GM18951 (cell line): ENCODE results near the gene POLR3GL.
"Not testable (repeated sequence)": the region's sequence is repeated elsewhere in the genome, so short reads cannot be mapped to it uniquely, and the experiment has no call there.

Experiments used
- POLR2A ChIP-seq: IDR thresholded peaks from 4 replicates; pipeline ENCODE4 v1.6.1; 2011; ENCODE audit warnings: mild to moderate bottlenecking; ENCODE audit not compliant: insufficient read length, insufficient read depth; ENCODE audit errors: extremely low read depth
- in situ Hi-C: fragments of 300-500 bp; cut with MboI; formaldehyde crosslinking; loops from one replicate; pipeline ENCODE4 v1.12.0; 2022; ENCODE audit warnings: low sequenced_read_pairs, mixed read lengths, inconsistent platforms; ENCODE audit not compliant: unreplicated experiment

The POLR3GL gene, protein sequence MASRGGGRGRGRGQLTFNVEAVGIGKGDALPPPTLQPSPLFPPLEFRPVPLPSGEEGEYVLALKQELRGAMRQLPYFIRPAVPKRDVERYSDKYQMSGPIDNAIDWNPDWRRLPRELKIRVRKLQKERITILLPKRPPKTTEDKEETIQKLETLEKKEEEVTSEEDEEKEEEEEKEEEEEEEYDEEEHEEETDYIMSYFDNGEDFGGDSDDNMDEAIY

DNA sequence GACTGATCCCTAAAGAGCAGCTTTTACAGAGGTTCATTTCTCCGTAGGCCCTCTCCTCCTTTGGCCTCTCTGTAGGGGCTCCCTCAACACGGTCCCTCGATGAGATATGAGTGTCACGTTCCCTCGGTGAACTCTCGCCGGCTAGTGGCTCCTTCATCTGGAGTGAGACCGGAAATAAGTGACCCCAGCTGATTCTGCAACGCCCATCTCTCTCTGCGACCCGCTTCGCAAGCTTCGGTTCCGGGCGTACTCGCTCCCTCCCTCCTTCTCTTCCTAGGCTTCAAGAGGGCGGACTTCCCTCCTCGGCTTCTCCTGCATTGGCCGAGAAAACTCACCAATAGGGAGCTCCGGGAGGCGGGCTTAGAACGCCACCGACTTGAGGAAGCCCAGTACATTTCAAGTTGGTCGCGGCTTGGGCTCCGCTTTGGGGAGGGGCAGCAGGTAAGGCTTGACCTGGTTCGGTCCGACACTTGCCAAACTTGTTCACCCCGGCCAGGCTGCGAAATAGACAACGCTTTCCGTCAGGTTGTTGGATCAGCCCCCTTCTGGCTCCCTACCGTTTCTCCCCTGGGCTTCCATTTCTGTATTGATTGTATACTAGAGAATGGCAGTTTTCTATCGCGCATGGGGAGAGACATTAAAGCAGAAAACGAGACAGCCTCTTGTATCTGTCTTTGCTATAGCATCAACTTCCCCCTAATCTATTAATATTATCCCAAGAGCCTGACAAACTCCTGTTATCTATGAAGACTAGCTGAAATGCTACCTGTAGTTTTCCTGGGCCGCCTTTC is at the start of gene POLR3GL, which contains the start of gene ANKRD34A:
Gene POLR3GL (plus strand): TSS at position 363 of the 791 bp plus-strand sequence. CDS start 10,176 bp downstream, outside the sequence.
Gene ANKRD34A (minus strand): TSS at position 248 of the 791 bp plus-strand sequence. CDS start 2,816 bp downstream, outside the sequence.
- TF ChIP-seq POLR2A: peak; percentile 96
- in situ Hi-C loops: no loop called here

- in situ Hi-C loops: no loop called here
Observed at GRCh38 chr1:145916745-145917144, 47.7 kb upstream of the POLR3GL start.

GRCh38 chr1:145917595-145917994 is 46.9 kb upstream of the POLR3GL start:
- no peak for TF ChIP-seq POLR2A
- in situ Hi-C loops: no loop called here

More at GRCh38 chr1:145916745-145917144, 47.7 kb upstream of the POLR3GL start:
- TF ChIP-seq POLR2A: no peak

DNA sequence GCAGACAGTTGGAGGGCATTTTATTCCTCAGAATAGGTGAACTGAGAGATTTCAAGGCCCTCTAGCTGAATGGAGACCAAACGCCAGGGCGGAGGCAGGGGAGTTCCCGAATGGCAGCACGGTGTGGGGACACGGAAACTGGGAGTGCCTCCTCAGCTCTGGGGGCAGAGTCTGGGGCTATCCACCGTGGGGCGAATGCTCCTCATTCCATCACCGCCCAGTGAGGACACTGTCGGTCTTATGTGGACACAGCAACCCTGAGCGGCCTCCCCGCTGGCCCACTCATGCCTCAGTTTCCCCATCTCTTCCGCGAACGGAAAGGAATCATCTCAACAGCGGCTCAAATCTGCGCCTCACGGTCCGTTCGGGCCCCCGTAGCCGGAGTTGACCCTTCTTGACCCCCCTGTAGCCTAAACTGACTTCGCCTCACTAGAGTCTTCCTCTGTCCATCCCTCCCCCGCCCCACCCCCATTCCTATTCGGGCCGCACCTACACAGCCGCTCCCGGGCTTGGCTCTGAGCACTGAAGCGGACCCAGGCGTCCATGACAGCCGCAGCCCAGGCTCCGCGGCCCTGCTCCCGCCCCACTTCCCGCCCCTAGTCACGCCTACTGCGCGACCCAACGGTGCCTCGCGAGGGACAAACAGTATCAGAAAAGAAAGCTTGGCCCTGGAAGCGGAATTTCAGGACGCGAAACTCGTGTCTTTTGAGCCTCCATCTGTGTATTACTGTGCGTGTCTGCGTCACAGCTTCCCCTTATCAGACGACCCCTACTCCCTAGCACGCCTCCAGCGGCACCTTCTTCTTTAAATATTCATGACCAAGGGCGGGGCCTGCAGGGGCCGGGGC is 46.1 kb upstream of the POLR3GL start, which contains the start of gene PEX11B:
Gene PEX11B (minus strand): TSS at position 574 of the 848 bp plus-strand sequence. CDS start 29 bp downstream, at position 545.
- in situ Hi-C loops: no loop called here
- TF ChIP-seq POLR2A: peak; percentile 82

GRCh38 chr1:145918992-145919939 is 45.2 kb upstream of the POLR3GL start:
- in situ Hi-C loops: no loop called here

GRCh38 chr1:145920297-145920696 is 44.2 kb upstream of the POLR3GL start:
- in situ Hi-C loops: not testable (repeated sequence)

More at GRCh38 chr1:145918992-145919939, 45.2 kb upstream of the POLR3GL start:
- TF ChIP-seq POLR2A: peak; percentile 50

DNA sequence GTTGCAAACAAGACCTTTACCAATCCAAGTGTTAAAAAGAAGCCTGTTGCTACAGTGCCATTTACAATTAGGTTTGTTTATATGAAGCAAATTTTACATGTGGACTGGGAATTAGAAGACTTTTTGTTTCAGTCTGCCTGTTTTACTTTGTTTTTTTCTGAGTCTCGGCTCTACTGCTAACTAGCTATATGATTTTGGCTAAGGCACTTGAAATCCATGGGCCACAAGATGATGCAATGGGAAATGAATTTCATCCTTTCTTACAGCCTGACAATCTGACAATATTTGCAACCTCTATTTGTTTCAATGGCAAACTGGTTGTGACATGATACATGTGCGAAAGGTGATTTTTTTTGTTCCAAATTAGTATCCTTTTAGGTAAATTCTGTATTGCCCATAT is 42.2 kb upstream of the POLR3GL start:
- in situ Hi-C loops: no loop called here
- TF ChIP-seq POLR2A: no peak

- no peak for TF ChIP-seq POLR2A
- in situ Hi-C loops: no loop called here
Observed at GRCh38 chr1:145926686-145927062, 37.8 kb upstream of the POLR3GL start.

- peak; percentile 90 for TF ChIP-seq POLR2A
- in situ Hi-C loops: no loop called here
Observed at GRCh38 chr1:145927063-145927886, 37.2 kb upstream of the POLR3GL start, which contains the start of gene RBM8A. Gene RBM8A (minus strand): TSS chr1:145927484. CDS start chr1:145927426, 58 bp downstream.

DNA sequence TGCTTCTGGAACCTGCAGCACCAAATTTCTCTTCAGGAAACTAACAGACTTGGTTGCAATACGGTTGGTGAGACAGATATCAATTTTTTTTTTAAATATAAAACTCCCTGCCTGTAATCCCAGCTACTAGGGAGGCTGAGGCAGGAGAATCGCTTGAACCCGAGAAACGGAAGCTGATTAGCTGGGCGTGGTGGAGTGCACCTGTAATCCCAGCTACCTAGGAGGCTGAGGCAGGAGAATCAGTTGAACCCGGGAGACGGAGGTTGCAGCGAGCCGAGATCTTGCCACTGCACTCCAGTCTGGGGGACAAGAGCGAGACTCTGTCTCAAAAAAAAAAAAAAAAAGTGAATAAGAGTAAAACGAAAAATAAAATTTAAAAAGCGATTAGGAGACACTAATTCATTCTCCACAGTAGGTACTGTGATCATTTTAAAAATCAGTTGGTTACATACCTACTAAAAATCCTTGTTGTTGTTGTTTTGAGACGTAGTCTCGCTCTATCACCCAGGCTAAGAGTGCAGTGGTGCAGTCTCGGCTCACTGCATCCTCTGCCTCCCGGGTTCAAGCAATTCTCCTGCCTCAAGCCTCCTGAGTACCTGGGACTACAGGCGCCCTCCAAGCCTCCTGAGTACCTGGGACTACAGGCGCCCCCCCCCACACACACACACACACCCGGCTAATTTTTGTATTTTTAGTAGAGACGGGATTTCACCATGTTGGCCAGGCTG is 36.4 kb upstream of the POLR3GL start:
- in situ Hi-C loops: no loop called here

GRCh38 chr1:145932522-145933009 is 31.9 kb upstream of the POLR3GL start:
- in situ Hi-C loops: not testable (repeated sequence)

More for the DNA sequence above, 36.4 kb upstream of the POLR3GL start:
- TF ChIP-seq POLR2A: no peak
